Choroid plexus epithelial cell (primary cell): ENCODE measurements around the gene CLRN1.

Experiments used
- DNase-seq: peaks from one replicate; pipeline ENCODE4 v3.0.0-alpha.2; 2010; ENCODE audit warnings: low read depth
- H3K4me3 ChIP-seq: 2 replicates; pipeline ENCODE4 v1.5.1; 2011; ENCODE audit warnings: low read depth, mild to moderate bottlenecking, control low read depth, low read length, moderate library complexity
- TF ChIP-seq, protein P1 (sequence below): conservative IDR thresholded peaks from 2 replicates; pipeline ENCODE4 v1.5.1; 2011; ENCODE audit warnings: low read depth, mild to moderate bottlenecking, control low read depth, inconsistent platforms, low read length, moderate library complexity

CLRN1 gene

DNA sequence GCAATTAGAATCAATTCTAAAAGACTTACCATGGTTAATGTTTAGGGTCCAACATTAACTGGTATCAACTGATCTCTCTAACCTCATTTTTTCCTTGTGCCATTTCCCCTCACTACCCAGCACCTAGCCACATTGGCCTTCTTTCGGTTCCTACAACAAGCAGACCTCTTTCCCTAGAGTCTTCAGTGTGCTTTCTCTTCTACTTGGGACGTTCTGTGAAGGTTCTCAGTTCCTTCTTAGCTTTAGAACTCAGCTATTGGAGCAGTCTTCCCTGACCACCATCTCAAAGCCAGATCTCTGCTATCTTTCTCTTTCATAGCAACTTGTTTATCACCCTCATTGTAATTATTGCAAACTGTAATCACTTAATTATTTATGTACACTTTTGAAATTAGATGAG lies 35.8 kb downstream of the CLRN1 start:
- no peak for DNase-seq
- TF ChIP-seq, protein P1, sequence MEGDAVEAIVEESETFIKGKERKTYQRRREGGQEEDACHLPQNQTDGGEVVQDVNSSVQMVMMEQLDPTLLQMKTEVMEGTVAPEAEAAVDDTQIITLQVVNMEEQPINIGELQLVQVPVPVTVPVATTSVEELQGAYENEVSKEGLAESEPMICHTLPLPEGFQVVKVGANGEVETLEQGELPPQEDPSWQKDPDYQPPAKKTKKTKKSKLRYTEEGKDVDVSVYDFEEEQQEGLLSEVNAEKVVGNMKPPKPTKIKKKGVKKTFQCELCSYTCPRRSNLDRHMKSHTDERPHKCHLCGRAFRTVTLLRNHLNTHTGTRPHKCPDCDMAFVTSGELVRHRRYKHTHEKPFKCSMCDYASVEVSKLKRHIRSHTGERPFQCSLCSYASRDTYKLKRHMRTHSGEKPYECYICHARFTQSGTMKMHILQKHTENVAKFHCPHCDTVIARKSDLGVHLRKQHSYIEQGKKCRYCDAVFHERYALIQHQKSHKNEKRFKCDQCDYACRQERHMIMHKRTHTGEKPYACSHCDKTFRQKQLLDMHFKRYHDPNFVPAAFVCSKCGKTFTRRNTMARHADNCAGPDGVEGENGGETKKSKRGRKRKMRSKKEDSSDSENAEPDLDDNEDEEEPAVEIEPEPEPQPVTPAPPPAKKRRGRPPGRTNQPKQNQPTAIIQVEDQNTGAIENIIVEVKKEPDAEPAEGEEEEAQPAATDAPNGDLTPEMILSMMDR: no peak
- H3K4me3 ChIP-seq: no peak overlapping the region

DNA sequence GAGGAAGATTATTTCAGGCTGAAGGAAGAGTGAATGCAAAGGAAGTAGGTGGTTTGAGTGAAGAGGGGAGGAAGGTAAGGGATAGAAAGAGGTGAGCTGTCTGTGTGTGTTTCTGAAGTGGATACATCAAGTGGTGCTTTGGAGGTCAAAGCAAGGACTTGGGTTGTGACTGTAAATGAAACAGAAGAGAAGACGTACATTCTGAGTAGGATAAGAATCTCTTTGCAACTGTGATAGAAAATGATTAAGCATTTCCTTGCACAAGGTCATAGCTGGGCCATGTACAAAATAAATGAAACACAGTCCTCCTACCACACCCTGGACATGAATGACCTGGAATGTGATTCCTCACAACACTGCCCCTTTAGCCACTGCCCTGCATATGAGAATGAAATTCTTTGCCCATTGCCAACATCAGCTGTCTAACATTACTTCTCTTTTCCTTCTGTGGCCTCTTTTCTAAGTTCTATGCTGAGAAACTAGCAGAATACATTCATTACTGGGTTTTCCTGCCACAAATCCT lies 39.0 kb downstream of the CLRN1 start:
- DNase-seq: peak; percentile 2
- H3K4me3 ChIP-seq: no peak overlapping the region
- TF ChIP-seq, protein P1: no peak

DNA sequence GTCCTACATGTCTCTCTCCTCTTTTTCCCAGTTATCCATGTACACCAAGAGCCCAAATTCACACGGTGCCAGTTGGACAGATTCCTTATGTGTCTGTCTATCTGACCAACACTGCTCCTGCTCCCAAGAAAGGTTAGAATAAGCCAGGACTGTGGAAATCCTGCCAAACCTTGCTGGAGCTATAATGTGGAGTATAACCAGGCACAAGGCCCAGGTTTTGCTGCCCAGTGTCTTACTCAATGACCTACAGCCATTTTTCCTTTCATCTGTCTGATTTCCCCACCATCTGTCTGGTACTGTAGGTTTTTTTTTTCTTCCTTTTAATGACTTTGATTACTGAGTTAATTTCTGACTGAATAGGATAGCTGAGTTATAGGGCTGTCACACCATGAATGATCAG lies 40.8 kb downstream of the CLRN1 start:
- H3K4me3 ChIP-seq: no peak overlapping the region
- no peak for DNase-seq
- TF ChIP-seq, protein P1: no peak

DNA sequence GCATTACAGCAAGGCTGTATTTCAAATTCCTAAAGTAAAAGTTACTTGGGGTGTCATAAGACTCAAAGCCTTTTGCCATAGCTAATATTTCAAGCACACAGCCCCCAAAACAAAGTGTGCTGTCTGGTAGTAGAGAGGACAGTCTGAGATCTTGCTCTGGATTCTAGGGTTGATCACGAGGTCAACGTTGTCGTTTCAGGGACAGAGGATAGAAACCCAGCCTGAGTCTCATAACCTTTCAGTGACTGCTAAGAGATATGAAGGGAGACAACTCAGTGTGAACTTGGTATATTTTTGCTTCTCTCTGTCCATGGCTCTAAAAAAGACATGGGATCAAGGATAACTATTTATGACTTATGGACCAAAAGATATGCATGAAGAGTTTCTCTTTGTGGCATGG lies 41.7 kb downstream of the CLRN1 start:
- H3K4me3 ChIP-seq: no peak overlapping the region
- no peak for DNase-seq
- TF ChIP-seq, protein P1: no peak

DNA sequence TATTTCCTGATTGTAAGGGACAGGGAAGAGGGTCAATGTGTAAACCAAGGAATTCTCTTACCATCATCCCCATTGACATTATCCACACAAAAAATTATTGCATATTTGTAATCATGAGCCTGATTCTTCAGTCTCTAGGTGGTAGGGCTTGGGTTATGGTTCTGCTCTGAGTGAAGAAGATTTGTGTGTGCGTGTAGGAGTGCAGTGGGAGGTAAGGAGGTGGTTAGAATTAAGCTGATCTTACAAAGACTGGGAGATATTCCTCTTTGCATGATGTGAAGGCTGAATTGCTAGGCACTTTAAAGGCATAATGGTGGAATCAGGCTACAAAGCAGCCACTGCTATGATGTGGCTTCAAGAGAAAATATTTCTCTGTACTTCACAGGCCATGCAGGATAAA lies 44.3 kb downstream of the CLRN1 start:
- TF ChIP-seq, protein P1: no peak
- DNase-seq: no peak
- no peak overlapping the region for H3K4me3 ChIP-seq

DNA sequence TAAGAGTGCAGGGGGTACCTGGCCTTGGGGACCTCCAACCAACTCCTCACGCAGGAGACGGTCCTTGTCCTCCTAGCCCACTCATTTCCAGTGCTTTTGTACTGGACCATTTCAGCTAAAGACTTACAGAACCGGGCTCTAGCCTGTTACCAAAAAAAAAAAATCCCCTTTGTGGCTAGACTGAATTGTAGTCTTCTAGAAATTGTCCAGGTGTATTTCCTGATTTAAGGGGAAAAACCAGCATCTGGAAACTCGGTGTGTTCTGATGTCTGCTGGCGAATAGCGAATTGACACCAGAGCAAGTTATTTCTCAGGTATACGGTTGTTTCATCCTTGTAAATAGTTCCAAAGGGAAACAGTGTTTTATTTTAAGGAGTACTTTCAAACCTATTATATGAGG lies 46.2 kb downstream of the CLRN1 start:
- no peak for DNase-seq
- TF ChIP-seq, protein P1: no peak
- no peak overlapping the region for H3K4me3 ChIP-seq

DNA sequence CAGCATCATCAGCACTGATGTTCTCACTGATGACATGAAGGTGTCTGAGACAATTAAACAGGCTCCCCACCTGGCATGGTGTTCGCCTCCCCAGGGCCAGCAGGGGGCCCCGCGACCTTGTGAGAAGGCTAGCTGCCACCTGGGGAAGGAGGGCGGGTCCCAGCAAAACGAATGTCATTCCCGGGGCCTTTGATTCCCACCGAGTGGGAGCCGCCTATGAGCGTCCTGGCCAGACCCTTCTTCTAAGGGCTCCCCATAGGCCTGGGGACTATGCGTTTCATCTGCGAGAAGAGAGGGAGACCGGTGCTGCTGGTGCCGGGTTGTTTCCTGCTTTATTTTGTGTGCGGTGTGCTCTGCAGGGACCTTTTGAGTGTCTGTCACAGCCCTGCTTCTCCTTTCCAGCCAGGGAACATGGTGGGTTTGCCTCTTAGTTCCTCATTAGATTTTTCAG lies 46.8 kb downstream of the CLRN1 start:
- peak; percentile 45 for DNase-seq
- TF ChIP-seq, protein P1: peak; percentile 81
- peak overlapping the region; percentile 34 for H3K4me3 ChIP-seq
